NOMO-1 treated with dmso at 0.1 percent for 144 hours (cell line): ENCODE data around the gene WASF2.
"Not testable (repeated sequence)": the region's sequence is repeated elsewhere in the genome, so short reads cannot be mapped to it uniquely, and the experiment has no call there.

Experiments
- DNase-seq: peaks from one replicate; lab custom pipeline; 2025; ENCODE audit not compliant: unreplicated experiment; lab: John Stamatoyannopoulos, UW

Gene WASF2

DNA sequence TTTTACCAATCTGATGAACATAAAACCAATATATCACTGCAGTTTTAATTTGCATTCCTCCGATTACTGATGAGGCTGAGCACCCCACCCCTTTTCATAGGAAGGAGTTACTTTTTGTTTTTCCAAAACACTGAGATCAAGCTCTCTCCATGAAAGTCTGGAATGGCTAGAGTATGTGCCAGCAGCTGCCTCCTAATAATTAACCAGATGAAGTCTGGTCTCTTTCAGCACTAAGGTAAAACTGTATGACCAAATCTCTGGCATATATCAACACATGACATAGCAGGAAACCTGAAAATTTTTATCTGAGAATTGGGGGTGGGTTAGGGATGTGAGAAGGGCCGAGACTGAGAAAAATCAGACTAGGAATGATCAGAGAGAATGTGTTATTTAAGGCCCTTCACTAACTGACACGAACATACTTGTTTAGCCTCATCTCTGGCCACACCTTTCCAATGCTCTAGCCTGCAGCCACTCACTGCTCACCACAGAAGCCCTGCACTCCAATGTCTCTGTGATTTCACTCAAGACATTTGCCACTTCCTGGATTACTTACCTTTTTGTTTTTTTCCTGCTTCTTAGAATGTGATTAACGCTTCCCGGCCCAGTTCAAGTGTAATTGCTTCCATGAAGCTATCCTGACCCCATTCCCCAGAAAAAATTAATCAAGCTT, 34.7 kb downstream of the WASF2 start:
- DNase-seq, result no peak

DNA sequence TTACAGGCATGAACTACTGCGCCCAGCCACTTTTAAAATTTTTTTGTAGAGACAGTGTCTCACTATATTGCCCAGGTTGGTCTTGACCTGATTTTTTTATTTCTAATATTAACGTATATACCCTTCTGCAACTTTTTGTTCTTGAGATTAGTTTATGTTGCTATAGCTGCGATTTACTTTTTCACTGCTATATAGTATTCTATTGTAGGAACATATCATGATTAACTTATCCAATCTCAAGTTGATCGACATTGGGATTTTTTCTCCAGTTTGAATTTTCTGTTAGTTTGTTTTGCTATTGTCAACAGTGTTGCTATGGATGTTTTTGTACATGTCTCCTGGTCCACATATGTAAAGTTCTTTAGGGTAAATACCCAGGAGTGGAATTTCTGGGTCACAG, 35.4 kb downstream of the WASF2 start:
- DNase-seq, result no peak

DNA sequence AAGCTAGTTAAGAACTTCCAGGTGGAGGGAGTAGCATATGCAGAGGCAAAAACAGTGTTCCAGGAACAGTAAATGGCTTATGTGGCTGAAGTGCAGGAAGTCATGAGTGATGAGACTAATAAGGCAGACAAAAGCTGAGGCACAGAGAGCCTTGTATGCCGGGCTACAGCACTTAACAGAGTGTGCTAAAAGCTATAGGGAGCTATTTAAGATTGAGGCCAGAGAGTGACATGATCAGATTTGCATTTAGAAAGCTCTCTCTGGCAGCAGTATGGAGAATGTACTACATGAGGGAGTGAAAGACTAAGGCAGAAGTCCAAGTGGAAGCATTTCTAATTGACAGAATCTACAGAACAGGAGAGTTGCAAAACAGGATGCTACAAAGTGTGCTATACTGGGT, 38.6 kb downstream of the WASF2 start:
- DNase-seq, result no peak

DNA sequence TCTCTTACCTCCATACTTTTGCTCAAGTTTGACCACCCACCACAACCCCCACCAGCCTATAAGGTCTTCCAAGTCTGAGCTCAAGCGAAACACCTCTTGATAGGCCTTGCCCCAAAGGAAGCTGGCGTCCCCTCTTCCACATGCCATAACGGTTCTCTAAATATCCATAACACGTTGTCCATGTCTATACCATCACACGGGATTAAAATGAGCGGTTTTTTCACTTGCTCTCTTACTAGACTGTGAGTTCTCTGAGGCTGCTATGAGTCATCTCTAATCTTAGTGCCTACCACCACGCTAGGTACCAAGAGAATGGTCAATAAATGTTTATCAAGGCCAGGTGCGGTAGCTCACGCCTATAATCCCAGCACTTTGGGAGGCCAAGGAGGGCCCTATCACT, 41.0 kb downstream of the WASF2 start:
- no peak for DNase-seq

DNA sequence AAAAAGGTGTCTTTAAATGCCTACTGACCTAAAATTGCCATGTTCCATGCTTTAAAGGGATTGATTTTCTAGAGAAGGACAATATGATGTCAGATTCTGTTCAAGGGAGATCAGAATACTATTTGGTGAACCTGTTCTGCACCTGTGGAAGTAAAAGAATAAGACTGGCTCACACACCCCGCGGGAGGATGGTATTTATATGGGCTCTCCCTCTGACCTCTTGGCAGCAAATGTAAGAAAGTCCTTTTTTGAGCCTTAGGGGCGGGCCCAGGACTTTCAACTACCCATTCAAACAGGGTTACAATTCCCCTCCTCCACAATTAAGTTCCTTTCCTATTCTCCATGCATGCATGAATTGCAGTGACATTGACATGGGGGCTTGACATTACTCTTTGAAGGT, 42.1 kb downstream of the WASF2 start:
- DNase-seq, result no peak

DNA sequence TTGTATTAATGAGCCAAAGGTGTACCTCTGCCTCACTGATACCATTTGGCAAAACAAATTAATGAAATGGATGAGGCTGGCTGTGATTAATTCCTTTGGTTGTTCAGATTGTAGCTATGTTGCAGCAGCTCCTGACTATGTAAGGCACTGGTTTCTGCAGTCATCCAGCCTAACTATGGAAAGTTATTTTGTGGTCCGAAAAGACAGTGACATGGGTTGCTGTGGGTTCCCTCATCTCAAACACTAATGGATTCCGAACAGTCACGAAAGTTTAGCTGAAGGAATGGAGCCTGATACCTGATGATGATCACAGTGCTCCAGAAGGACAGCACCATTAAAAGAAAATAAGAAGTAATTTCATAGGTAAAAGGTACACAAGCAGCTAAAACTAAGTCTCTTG, 42.6 kb downstream of the WASF2 start:
- no peak for DNase-seq

DNA sequence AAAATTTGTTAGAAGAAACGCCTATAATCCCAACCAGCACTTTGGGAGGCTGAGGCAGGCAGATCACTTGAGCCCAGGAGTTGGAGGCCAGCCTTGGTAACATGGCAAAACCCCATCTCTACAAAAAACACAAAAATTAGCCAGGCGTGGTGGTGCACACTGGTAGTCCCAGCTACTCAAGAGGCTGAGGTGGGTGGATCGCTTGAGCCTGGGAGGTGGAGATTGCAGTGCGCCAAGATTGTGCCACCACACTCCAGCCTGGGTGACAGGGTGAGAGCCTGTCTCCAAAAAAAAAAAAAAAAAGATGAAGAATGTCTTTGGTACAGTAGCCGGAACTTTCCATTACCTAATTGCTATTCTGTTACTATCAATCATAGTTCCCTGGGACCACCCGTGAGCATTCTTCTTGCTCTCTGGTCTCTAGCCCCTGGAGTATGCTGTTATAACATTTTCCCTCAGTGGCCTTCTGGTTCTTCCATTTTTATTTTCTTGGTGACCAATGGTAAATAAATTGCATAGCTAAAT, 43.4 kb downstream of the WASF2 start:
- DNase-seq, result no peak

DNA sequence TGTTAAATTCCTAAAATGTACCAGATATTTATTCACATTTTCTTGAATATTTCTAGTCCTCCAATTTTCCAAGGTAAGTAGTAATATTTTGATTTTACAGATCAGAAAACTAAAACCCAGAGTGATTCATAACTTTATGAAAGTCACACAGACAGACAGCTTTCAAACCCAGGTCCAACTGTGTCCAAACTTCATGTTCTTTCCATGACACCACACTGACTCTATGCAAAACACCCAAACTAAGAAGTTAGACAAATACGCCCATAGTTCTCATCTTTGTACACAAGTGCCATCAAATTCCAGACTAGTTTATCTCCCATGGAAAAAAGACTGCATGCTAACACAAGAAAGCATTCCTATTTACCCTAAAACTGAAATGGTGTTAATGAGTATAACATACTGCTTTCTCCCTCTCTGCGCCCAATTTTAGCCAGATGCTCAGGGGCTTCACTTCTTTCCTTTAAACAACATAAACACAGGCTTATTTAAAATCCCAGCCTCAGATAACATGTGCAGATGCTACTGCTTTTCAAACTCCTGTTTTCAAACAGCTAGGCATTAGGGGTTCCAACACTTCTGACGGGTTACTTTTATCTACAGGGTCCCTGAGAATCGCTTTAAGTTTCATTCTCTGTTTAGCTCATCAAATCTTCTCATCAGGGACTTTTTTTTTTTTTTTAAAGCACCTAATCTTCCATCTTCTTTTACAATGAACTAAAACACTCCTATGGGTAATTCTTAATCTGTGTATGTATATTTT, 44.6 kb downstream of the WASF2 start:
- DNase-seq, result no peak

DNA sequence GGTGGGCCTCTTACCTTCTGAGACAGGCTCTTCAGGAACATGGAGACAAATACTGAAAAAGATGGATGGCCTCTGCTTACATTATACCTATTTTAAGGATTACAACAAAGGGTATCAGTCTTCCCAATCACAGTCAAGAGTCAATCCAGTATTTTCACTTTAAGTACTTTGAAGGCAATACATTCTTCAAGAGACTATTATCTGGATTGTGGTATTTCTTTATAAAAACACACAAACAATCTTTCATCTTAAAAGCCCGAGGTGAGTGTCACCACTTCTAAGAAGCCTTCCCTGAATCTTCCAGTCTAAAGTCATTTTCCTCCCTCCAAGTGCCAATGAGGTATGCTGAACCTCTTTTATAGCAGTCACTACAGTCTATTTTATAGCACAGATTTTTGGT, 45.3 kb downstream of the WASF2 start:
- no peak for DNase-seq

DNA sequence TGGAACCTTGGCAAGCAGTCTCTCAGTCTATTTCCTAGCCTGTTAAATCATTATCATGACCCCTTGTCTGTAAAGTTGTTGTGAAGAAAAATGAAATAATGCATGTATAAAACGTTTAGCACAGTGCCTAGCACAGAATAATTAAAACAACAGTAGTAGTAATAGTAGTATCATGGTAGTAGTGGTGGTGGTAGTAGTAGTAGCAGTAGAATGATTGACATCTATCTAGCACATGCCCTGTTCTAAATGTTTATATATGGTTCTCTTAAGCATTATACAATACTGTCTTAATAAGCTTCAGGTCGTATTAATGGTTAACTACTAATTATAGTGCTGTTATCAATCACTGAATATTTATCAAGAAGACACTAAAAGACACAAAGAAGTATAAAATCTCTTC, 50.8 kb downstream of the WASF2 start:
- no peak for DNase-seq

DNA sequence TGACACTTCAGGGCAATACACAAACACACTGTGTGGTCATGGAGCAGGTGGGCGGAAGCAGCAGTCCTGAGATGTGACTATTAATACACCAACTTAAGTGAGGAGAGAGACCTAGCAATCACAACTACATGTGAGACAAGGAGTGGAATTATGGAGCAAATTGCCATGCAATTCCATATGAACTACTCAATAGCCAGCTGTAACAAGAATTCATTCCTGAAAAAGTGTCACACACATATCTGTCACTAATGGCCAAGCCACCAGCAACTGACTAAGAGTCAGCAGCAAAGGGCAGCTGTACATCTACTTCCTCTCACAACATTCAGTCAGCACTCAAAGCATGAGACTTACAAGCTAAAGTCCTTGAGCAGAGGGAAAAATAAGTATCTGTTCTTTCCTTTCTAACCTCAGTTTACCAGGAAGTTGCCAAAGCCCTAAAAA, 51.3 kb downstream of the WASF2 start:
- DNase-seq, result no peak

DNA sequence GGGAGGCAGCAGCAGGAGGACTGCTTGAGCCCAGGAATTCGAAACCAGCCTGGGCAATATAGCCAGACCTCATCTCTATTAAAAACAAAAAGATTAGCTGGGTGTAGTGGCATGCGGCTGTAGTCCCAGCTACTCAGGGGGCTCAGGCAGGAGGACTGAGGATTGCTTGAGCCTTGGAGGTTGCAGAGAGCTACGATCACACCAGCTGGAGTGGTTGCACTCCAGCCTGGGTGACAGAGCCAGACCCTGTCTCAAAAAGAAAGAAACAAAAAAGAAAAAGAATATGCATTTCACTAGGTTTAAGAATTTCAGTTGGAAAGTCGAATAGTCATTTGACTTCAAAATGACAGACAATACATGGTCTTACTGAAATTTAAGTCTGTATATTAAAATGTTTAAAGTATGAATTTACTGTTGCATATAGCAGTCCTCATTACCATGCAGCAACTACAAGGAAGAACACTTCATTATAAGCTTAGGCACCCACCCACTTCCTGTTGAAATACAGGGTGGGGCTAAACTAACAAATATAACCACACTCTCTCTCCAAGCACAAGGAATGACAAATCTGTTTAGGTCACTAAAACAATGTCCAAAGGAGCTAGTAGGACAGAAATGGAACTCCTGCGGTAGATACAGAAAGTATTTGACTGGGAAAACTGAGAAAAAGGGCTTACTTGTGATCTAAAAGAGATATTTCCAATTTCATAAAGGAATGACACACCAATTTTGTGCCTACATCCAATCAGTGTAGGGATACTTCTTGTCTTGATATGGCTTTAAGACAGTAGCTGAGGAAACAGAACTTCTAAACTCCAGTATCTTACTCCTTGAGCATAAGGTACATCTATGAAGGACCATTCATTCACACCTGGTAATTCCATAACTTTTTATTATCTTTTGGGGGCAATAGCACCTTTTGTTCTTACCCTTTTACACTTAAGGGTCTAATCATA, 53.5 kb downstream of the WASF2 start:
- peak; percentile 25 for DNase-seq

DNA sequence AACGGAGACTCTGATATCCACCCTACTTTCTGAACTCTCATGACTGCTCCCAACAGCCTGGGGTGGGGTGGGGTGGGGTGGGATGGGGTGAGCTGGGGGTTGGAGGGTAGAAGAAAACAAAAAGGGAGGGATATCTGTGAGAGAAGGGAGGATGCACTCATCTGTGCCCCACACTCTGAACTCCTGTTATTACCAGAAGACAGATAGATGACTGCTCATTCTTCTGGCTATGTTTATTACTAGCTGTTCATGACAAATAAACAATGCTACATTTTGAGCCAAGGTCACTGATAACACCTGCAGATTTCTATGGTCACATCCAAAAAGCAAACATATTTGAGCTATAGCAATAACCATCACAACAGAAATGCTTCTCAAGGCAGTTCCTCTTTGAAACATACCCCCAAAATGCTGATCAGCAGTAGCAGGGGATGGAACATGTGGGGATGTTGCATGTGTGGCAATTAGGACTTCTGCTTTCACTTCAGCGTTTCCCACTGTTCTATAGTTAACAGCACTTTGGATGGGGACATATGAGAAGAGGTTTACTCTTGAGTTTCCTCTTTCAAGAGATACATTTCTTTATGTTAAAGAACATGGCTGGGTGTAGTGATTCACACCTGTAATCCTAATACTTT, 54.3 kb downstream of the WASF2 start:
- peak; percentile 84 for DNase-seq

DNA sequence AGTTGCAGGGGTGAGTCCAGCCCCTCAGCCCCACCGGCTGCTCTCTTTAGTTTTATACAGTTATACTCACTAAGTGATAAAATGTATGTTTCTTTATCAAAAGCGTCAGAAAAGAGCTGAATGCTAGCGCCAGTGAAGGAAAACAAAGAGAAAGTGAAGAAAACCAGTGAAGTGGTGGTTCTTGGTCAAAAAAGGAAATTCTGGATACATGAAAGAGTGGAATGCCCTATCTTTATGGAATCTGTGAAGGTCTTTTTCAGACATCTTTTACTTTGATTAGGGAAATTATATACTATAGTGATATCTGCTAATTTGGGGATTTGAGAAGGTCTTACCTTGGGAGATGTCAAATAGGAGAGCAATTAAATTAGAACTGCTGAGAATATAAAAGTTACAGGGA, 56.3 kb downstream of the WASF2 start:
- DNase-seq, result no peak

DNA sequence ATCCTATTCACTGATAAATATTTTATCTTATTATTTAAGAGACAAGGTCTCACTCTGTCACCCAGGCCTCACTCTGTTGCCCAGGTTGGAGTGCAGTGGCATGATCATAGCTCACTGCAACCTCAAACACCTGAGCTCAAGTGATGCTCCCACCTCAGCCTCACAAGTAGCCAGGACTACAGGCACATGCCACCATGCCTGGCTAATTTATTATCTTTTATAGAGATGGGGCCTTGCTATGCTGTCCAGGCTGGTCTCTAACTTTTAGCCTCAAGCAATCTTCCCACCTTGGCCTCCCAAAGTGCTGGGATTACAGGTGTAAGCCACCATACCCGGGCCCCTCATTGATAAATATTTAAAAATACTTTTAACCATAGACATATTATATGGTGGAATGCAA, 57.2 kb downstream of the WASF2 start:
- not testable (repeated sequence) for DNase-seq

DNA sequence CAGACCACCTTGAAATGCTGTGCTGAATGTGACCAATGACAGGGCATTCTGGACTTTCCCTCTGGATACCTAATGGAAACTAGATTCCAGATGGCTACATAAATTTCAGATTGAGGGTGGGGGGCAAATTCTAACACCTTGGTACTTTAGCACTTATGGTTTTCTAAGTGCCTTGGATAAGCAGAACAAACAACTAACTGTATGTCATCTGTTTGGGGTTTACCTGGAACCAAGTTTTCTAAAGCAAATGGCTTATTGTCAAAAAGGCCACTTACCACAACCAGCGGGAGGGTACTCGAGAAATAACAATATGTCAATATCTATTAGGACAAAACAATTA, 58.4 kb downstream of the WASF2 start:
- DNase-seq, result no peak

DNA sequence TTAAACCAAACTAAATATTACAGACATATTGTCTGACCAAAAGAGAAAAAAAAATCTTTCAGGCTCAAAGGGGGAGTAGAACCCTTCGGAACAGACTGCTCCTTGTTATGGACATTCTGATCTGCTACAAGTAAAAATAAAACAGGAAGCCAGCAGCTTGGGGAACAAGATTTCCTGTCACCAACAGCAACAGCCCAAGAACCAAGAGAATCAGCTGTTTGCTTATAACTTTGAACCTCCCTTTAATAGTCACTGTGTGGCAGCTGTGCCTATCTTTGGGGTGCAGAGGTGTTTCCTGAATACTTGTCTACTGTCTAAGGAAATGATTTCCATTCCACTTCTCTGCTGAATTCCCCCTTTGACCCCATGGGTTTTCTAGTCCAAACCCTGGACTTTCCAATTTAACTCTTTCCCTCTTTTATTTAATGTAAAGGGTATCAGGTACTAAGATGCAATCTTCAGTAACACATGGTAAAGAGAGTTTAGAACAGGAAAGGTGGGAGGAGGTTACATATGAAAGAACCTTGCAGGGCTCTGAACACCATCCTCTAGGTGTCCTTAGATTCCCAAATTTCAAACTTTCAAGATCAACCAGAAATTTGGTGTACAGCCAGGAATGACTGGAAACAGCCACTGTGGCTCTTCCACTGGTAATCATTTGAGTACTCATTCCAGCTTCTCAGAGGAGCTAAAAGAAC, 58.9 kb downstream of the WASF2 start:
- no peak for DNase-seq

DNA sequence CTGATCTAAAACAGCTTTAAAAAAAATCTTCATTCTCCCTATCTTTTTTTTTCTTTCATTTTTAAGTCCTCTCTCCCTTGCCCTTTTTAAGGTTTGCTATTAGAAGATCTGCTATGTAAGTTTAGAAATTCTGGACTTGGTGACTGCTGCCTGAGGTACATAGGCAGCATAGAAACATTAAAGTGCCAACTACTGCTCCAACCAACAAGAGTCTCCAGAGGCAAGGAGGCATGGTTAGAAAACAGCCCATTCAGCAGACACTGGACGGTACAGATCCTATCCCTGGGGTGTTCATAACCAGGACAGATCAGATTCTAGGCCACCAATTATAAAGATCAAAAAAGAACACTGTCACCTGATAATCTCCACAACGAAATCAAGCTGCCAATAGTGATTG, 60.9 kb downstream of the WASF2 start:
- no peak for DNase-seq

DNA sequence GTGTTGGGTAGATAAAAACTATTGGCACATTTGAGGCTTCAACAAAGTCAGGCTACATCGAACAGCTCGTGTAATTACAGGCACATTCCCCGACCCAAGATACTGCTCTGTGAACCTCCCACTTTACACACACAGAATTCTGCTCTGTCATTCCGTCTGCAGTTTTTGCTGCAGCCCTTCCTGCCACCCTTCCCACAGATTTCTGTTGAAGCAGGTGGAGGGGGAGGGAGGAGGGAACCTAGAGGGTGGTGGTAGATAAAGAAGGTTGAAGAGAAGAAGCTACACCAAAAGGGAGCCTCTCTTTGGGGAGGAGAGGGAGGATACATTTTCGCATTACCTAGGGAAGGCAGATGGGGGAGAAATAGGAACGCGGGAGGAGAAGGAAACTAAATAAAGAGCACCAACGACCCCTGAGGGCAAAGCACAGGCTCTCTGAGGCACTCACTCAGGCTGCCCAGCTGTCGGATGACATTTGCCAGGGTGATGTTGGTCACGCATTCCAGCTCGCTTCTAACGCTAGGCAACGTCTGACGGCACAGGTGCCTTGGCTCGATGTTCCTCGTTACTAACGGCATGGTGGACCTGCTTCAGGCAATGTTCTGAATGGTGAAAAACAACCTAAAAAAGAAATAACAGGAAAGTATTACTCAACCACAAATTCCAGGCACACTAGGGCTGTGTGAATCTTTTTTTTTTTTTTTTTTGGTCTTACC, 61.5 kb downstream of the WASF2 start:
- DNase-seq, result peak; percentile 12

DNA sequence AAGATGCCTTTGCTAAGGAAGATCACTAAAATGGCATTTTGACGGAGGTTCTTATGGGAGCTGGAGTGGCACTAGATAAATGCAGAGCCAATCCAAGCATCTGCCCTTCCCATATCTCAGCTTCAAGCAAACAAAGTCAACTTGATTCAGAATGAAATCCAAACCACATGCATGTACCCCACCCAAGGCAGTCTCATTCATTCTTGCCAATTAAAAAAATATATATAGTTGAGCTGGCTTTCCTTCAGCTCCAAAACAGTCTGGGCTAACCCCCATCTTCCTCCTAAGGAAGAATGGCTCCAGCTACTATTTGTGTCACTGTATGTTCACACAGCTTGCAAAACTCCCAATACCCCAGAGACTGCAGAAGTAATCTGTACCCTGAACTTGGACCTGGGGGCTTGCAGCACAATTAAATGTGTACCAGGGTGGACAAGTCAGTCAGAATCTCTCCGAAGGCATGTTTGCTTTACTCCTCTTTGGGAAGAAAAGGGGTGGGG, 62.1 kb downstream of the WASF2 start:
- DNase-seq, result no peak
